Colon (tissue), 2 donors: Measurements from ENCODE around the gene GDAP2.

Experiments
- FAIRE-seq: peaks from 2 replicates; lab custom pipeline; 2012; peaks lifted over from hg19 to GRCh38; lab: Jason Lieb, UNC
- donor health status: control.
- donor health status: control.

GDAP2 gene

GRCh38 chr1:117841117-117841650 lies 88.2 kb downstream of the GDAP2 start:
- FAIRE-seq, result no peak

DNA sequence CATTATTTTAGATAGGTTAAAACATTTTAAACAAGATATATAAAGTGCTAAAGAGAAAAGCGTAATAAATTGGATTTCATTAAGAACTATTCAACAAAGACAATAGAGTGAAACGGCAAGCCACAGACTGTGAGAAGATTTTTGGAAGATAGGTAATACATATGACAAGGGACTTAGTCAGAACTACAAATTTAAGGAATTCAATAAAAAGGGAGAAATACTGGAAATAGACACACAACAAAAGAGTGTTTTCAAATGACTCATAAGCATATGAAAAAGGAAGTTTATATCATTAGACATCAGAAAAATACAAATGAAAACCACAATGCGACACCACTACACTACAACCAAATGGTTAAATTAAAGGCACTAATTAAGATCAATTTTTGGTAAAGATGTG lies 90.5 kb downstream of the GDAP2 start:
- FAIRE-seq, result no peak

DNA sequence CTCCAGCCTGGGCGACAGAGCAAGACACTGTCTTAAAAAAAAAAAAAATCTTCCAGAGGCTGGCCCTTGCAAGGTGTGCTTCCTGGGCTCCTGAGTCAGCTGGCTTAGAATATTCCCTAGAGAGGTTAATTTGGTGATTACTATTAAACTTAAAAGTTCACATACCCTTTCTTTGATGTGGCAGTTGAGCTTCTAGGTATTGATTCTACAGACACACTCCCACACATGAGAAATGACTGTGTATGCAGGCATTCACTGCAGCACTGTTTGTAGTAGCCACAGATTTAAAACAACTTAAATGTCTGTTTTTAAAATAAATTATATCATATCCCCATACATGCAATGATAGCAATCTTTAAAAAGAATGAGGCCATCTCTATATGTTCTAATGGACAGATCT lies 93.4 kb downstream of the GDAP2 start:
- FAIRE-seq, result no peak

- no peak for FAIRE-seq
Measured at GRCh38 chr1:117834416-117834815, 95.0 kb downstream of the GDAP2 start.

- FAIRE-seq, result no peak
Measured at GRCh38 chr1:117832453-117832852, 97.0 kb downstream of the GDAP2 start.

DNA sequence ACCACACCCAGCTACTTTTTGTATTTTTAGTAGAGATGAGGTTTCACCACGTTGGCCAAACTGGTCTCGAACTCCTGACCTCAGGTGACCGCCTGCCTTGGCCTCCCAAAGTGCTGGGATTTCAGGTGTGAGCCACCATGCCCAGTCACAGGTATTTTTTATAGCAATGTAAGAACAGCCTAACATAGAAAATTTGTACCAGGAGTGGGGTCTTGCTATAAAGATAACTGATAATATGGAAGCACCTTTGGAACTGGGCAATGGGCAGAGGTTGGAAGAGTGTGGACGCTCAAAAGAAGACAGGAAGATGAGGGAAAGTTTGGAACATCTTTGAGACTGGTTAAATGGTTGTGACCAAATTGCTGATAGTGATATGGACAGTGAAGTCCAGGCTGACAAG lies 99.2 kb downstream of the GDAP2 start:
- FAIRE-seq, result no peak

DNA sequence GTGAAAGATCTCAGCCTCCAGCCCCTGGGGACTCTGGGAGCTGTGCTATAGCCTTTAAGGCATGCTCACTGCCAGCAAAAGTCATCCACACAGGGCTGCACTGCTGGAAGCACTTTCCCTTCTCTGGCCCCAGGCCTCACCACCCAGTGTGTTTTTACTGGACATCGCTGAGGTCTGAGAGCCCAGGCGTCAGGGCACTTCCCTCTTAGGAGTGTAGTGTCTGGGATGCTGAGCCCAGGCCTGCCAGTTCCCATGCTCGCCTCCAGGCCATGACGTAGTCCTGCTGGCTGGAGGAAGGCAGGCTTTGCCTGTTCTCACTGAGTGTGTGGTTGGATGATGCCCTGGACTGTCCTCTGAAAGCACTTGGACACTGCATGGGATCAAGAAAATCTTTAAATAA lies 101.2 kb downstream of the GDAP2 start:
- FAIRE-seq, result no peak

DNA sequence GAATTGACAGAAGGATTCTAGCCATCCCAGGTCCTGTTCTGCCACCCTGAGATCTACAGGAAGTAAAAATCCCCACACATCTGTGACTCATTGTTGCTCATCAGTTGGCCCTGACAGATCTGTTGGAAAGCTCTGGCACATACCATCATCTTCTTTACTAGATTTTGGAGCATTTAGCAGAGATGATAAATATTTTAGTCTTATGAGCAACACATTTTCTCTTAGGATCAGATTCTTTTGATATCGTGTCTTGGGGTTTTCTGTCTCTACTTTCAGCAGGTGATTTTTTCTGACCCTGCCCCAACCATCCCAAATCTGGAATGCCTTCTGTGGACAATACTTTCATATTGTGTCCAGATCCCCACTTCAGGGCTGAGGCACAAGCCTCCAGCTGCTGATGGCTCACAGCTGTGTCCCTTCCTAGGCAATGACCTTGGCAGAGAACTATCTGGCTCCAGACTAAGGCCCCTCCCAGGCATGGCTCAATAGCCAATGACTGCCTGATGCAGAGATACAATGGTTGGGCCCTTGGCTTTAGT lies 102.8 kb downstream of the GDAP2 start:
- no peak for FAIRE-seq

DNA sequence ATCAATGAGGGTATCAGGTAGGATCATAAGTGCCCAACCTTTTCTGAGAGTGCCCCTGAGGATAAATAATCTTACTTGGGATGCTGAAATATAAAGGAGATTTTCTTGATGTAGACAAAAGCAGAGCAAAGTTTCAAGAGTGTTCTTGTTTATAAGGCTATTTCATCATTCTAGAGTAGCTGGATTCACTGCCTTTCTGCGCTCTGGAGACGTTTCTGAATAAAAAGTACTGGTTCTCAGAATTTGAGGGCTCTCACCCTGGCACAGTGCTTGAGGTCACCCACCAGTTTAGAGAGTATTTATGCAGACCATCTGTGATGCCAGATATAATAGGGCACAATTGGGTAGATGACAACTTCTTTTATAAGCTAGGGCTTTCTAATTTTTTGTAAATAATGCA lies 103.3 kb downstream of the GDAP2 start:
- no peak for FAIRE-seq

DNA sequence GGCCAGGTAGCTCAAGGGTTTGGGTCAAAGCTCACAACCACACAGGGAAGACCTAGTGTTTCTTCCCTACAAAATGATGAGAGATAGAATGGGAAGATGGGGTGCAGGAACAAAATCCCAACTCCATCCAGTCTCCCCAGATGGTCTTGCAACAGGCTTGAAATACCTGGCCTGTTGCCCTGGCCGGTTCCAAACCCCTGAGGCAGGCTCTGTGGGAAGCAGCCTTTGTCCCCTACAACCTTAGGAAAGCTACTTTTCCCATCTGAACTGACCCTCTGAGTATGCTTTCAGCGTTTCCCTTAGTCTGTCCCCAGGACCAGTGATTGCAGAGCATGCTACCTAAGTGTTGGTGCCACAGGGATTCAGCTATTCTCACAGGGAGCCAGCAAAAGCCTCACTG lies 104.0 kb downstream of the GDAP2 start:
- no peak for FAIRE-seq

GRCh38 chr1:117824616-117825015 lies 104.8 kb downstream of the GDAP2 start:
- no peak for FAIRE-seq

- FAIRE-seq, result no peak
Measured at GRCh38 chr1:117821774-117822482, 107.5 kb downstream of the GDAP2 start.

GRCh38 chr1:117821382-117821755 lies 108.1 kb downstream of the GDAP2 start:
- no peak for FAIRE-seq

- no peak for FAIRE-seq
Measured at GRCh38 chr1:117820694-117821381, 108.6 kb downstream of the GDAP2 start.

GRCh38 chr1:117820096-117820495 lies 109.3 kb downstream of the GDAP2 start:
- FAIRE-seq, result no peak

GRCh38 chr1:117819301-117819700 lies 110.1 kb downstream of the GDAP2 start:
- no peak for FAIRE-seq

GRCh38 chr1:117818456-117818855 lies 111.0 kb downstream of the GDAP2 start:
- FAIRE-seq, result no peak

DNA sequence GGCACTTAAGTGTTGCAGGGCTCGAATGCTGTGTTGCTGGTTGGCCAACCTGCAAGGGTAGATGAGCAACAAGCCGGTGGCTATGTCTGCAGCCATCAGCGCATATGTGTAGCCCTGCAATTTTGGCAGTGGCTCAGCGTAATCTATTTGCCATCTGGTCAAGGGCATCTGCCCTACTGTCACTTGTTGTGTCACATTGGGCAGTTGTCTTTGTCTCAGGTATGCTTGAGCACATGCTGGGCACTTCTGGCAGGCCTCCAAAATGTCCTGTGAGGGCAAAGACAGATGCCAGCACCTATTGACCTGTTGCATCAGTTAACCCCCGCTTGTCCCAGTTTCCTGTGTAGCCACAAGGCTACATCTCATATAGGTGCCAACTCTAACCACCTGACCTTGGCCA lies 111.8 kb downstream of the GDAP2 start:
- FAIRE-seq, result no peak

GRCh38 chr1:117815926-117816325 lies 113.5 kb downstream of the GDAP2 start:
- FAIRE-seq, result no peak

GRCh38 chr1:117814856-117815797 lies 114.3 kb downstream of the GDAP2 start:
- FAIRE-seq, result no peak
